GM12892 (cell line): ENCODE measurements around the gene HORMAD2.

ENCODE experiments used
- POLR2A ChIP-seq: IDR thresholded peaks from 2 replicates; pipeline ENCODE4 v1.6.1; 2011; ENCODE audit warnings: low read depth, low read length, control low read depth
- POLR2AphosphoS5 ChIP-seq: IDR thresholded peaks from 2 replicates; pipeline ENCODE4 v1.6.1; 2011; ENCODE audit warnings: low read depth, low read length, control low read depth
- TAF1 ChIP-seq: IDR thresholded peaks from 2 replicates; pipeline ENCODE4 v1.6.1; 2011; ENCODE audit warnings: low read depth, mild to moderate bottlenecking, control low read depth, low read length, borderline replicate concordance

DNA sequence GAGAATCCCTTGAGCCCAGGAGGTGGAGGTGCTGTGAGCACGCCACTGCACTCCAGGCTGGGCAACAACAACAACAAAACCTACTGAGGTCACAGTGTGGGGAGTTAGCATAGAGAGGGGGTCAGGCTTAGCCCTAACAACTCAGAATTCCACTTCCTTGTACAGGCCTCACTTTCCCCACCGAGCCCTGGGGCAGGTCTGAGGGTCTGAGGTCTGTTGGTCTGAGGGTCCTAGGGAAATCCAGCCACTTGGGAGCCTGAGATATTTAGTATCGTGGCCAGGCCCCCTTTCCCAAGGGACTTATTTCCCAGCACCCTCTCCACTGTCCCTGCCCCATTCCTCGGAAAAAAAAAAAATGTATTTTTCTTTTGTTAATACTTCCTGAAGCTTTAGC, 34.8 kb upstream of the HORMAD2 start:
- TF ChIP-seq POLR2A, result no peak
- TF ChIP-seq POLR2AphosphoS5, result no peak
- no peak for TF ChIP-seq TAF1
